GM19043 (cell line): ENCODE results near the gene ARPIN.
"Not testable (repeated sequence)": the region's sequence is repeated elsewhere in the genome, so short reads cannot be mapped to it uniquely, and the experiment has no call there.

Experiments used
- ATAC-seq: cut with Tn5 transposase; IDR thresholded peaks from one replicate; pipeline ENCODE4 v1.9.1; 2021; ENCODE audit warnings: low read depth; ENCODE audit not compliant: unreplicated experiment

ARPIN gene

GRCh38 chr15:89910891-89911626, 1.7 kb downstream of the ARPIN start:
- no peak for ATAC-seq

- no peak for ATAC-seq
Observed at GRCh38 chr15:89909611-89910010, 3.1 kb downstream of the ARPIN start.

GRCh38 chr15:89908226-89908625, 4.5 kb downstream of the ARPIN start:
- ATAC-seq = no peak

GRCh38 chr15:89907289-89907688, 5.5 kb downstream of the ARPIN start:
- no peak for ATAC-seq

- no peak for ATAC-seq
Observed at GRCh38 chr15:89905846-89906378, 6.8 kb downstream of the ARPIN start.

- no peak for ATAC-seq
Observed at GRCh38 chr15:89904519-89904918, 8.2 kb downstream of the ARPIN start.

- no peak for ATAC-seq
Observed at GRCh38 chr15:89903858-89904130, 9.0 kb downstream of the ARPIN start.

- no peak for ATAC-seq
Observed at GRCh38 chr15:89903015-89903857, 9.5 kb downstream of the ARPIN start.

GRCh38 chr15:89900849-89901248, 11.9 kb downstream of the ARPIN start:
- ATAC-seq = no peak

GRCh38 chr15:89899951-89900567, 12.7 kb downstream of the ARPIN start:
- ATAC-seq = no peak

GRCh38 chr15:89899295-89899945, 13.3 kb downstream of the ARPIN start:
- no peak for ATAC-seq

- peak; percentile 55 for ATAC-seq
Observed at GRCh38 chr15:89898614-89899294, 14.0 kb downstream of the ARPIN start.

GRCh38 chr15:89898146-89898545, 14.6 kb downstream of the ARPIN start:
- no peak for ATAC-seq

GRCh38 chr15:89893696-89894447, 18.9 kb downstream of the ARPIN start, which contains the start of gene AP3S2:
AP3S2 (minus strand) TSS chr15:89893994; CDS start chr15:89893949, 45 bp downstream.
- peak; percentile 80 for ATAC-seq

GRCh38 chr15:89893027-89893426, 19.7 kb downstream of the ARPIN start:
- no peak for ATAC-seq

- ATAC-seq = no peak
Observed at GRCh38 chr15:89888214-89888804, 24.4 kb downstream of the ARPIN start.

- no peak for ATAC-seq
Observed at GRCh38 chr15:89885611-89886010, 27.1 kb downstream of the ARPIN start.

GRCh38 chr15:89885179-89885578, 27.6 kb downstream of the ARPIN start:
- not testable (repeated sequence) for ATAC-seq

GRCh38 chr15:89883518-89883917, 29.2 kb downstream of the ARPIN start:
- ATAC-seq = no peak
